Measurements from ENCODE around the gene BCLAF1.
"Not testable (repeated sequence)": the region's sequence is repeated elsewhere in the genome, so short reads cannot be mapped to it uniquely, and the experiment has no call there.

The BCLAF1 gene

GRCh38 chr6:136244061-136244616 is 45.5 kb downstream of the BCLAF1 start:
- DNase-seq, result no peak

GRCh38 chr6:136236466-136237293 is 53.0 kb downstream of the BCLAF1 start:
- peak; percentile 33 for DNase-seq

GRCh38 chr6:136235233-136235564 is 54.4 kb downstream of the BCLAF1 start:
- DNase-seq, result no peak

- DNase-seq, result no peak
These were observed 56.9 kb downstream of the BCLAF1 start for GRCh38 chr6:136232701-136233100.

- DNase-seq, result no peak
These were observed 59.3 kb downstream of the BCLAF1 start for GRCh38 chr6:136230219-136230853.

- no peak for DNase-seq
These were observed 60.8 kb downstream of the BCLAF1 start for GRCh38 chr6:136228814-136229213.

GRCh38 chr6:136226674-136227377 is 62.8 kb downstream of the BCLAF1 start:
- no peak for DNase-seq

- DNase-seq, result peak; percentile 66
These were observed 63.5 kb downstream of the BCLAF1 start for GRCh38 chr6:136226027-136226673.

GRCh38 chr6:136225496-136225895 is 64.2 kb downstream of the BCLAF1 start:
- peak; percentile 4 for DNase-seq

GRCh38 chr6:136224974-136225373 is 64.7 kb downstream of the BCLAF1 start:
- not testable (repeated sequence) for DNase-seq

GRCh38 chr6:136216503-136217401 is 72.9 kb downstream of the BCLAF1 start:
- DNase-seq, result no peak

GRCh38 chr6:136213853-136214252 is 75.8 kb downstream of the BCLAF1 start:
- no peak for DNase-seq

GRCh38 chr6:136213012-136213539 is 76.6 kb downstream of the BCLAF1 start:
- no peak for DNase-seq

GRCh38 chr6:136212608-136213007 is 77.0 kb downstream of the BCLAF1 start:
- no peak for DNase-seq

- no peak for DNase-seq
These were observed 79.1 kb downstream of the BCLAF1 start for GRCh38 chr6:136210398-136211165.

GRCh38 chr6:136209496-136209895 is 80.2 kb downstream of the BCLAF1 start:
- DNase-seq, result no peak

- DNase-seq, result peak; percentile 6
These were observed 80.9 kb downstream of the BCLAF1 start for GRCh38 chr6:136208783-136209182.
